A204.1 (cell line): ENCODE measurements around the gene SYCE3.
"Not testable (repeated sequence)": the region's sequence is repeated elsewhere in the genome, so short reads cannot be mapped to it uniquely, and the experiment has no call there.

Source experiments
- FAIRE-seq: peaks from 2 replicates; lab custom pipeline; 2012; peaks lifted over from hg19 to GRCh38; lab: Jason Lieb, UNC

Gene SYCE3

GRCh38 chr22:50548040-50548920 lies 14.4 kb downstream of the SYCE3 start:
- no peak for FAIRE-seq

GRCh38 chr22:50547263-50547985 lies 15.3 kb downstream of the SYCE3 start:
- FAIRE-seq, result no peak

- no peak for FAIRE-seq
Observed at GRCh38 chr22:50546326-50547262, 16.1 kb downstream of the SYCE3 start.

GRCh38 chr22:50545522-50546325 lies 17.0 kb downstream of the SYCE3 start, which contains the start of gene KLHDC7B:
KLHDC7B (plus strand) TSS chr22:50545899; CDS start chr22:50546244, 345 bp downstream.
- no peak for FAIRE-seq

GRCh38 chr22:50544746-50545253 lies 17.9 kb downstream of the SYCE3 start:
- no peak for FAIRE-seq

- FAIRE-seq, result no peak
Observed at GRCh38 chr22:50544078-50544745, 18.5 kb downstream of the SYCE3 start.

GRCh38 chr22:50542416-50542927 lies 20.2 kb downstream of the SYCE3 start:
- FAIRE-seq, result no peak

- FAIRE-seq, result not testable (repeated sequence)
Observed at GRCh38 chr22:50541667-50542026, 21.1 kb downstream of the SYCE3 start.

GRCh38 chr22:50540381-50540780 lies 22.3 kb downstream of the SYCE3 start:
- FAIRE-seq, result no peak

GRCh38 chr22:50537765-50538164 lies 25.0 kb downstream of the SYCE3 start:
- no peak for FAIRE-seq

- no peak for FAIRE-seq
Observed at GRCh38 chr22:50536226-50536625, 26.5 kb downstream of the SYCE3 start.

- no peak for FAIRE-seq
Observed at GRCh38 chr22:50535113-50535512, 27.6 kb downstream of the SYCE3 start.

- not testable (repeated sequence) for FAIRE-seq
Observed at GRCh38 chr22:50533856-50534711, 28.6 kb downstream of the SYCE3 start.

- FAIRE-seq, result no peak
Observed at GRCh38 chr22:50532824-50533796, 29.6 kb downstream of the SYCE3 start.

GRCh38 chr22:50531962-50532674 lies 30.6 kb downstream of the SYCE3 start:
- no peak for FAIRE-seq

- FAIRE-seq, result no peak
Observed at GRCh38 chr22:50531546-50531961, 31.2 kb downstream of the SYCE3 start.

GRCh38 chr22:50530877-50531545 lies 31.7 kb downstream of the SYCE3 start:
- FAIRE-seq, result no peak
